ENCODE measurements around the gene SELENOS.

DNA sequence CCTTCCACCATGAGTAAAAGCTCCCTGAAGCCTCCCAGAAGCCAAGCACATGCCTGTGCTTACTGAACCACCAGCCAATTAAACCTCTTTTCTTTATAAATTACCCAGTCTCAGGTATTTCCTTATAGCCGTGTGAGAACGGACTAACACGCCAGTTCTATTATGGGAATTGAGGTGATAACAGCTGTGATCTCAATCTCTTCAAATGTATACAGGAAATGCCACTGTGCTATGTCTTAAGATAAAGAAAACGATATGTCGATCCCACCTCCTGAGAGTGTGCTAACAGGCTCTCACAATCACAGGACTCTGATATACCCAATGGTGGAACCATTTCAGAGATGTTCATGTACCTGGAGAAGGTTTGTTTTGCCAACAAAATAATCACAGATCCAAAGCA lies 51.6 kb downstream of the SELENOS start:
- TF ChIP-seq, protein P1, sequence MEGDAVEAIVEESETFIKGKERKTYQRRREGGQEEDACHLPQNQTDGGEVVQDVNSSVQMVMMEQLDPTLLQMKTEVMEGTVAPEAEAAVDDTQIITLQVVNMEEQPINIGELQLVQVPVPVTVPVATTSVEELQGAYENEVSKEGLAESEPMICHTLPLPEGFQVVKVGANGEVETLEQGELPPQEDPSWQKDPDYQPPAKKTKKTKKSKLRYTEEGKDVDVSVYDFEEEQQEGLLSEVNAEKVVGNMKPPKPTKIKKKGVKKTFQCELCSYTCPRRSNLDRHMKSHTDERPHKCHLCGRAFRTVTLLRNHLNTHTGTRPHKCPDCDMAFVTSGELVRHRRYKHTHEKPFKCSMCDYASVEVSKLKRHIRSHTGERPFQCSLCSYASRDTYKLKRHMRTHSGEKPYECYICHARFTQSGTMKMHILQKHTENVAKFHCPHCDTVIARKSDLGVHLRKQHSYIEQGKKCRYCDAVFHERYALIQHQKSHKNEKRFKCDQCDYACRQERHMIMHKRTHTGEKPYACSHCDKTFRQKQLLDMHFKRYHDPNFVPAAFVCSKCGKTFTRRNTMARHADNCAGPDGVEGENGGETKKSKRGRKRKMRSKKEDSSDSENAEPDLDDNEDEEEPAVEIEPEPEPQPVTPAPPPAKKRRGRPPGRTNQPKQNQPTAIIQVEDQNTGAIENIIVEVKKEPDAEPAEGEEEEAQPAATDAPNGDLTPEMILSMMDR (IDR thresholded peaks at IDR 0.05): no peak
- no peak for TF ChIP-seq POLR2A (IDR thresholded peaks at IDR 0.05)
